AG09319 (cell line): Measurements from ENCODE around the gene TSHB.

Source experiments
- DNase-seq: peaks from one replicate; pipeline ENCODE4 v3.0.0-alpha.2; 2010; ENCODE audit warnings: low read depth; ENCODE audit errors: extremely low read depth
- TF ChIP-seq, protein P1 (sequence below): IDR thresholded peaks from 2 replicates; pipeline ENCODE4 v1.5.1; 2011; ENCODE audit warnings: low read depth, mild to moderate bottlenecking, inconsistent platforms, low read length, moderate library complexity

The TSHB gene

DNA sequence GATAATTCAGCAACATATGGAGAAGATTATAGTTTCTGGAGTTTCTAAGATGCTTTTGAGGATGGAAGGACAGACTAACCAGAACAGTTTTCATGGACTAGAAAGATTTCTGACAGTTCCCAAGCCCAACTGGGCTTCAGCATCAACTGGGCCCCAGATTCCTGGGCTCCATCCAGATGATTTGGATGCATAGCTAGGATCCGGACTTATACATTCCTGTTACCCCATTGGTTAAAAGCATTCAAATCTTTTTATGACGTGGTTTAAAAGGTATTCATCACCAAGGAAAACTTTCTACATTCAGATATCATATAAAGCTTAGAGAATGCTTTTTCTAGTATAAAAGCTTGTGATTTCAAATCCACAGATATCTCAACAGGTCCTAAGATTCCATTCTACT is 29.7 kb downstream of the TSHB start:
- no peak for DNase-seq
- TF ChIP-seq, protein P1, sequence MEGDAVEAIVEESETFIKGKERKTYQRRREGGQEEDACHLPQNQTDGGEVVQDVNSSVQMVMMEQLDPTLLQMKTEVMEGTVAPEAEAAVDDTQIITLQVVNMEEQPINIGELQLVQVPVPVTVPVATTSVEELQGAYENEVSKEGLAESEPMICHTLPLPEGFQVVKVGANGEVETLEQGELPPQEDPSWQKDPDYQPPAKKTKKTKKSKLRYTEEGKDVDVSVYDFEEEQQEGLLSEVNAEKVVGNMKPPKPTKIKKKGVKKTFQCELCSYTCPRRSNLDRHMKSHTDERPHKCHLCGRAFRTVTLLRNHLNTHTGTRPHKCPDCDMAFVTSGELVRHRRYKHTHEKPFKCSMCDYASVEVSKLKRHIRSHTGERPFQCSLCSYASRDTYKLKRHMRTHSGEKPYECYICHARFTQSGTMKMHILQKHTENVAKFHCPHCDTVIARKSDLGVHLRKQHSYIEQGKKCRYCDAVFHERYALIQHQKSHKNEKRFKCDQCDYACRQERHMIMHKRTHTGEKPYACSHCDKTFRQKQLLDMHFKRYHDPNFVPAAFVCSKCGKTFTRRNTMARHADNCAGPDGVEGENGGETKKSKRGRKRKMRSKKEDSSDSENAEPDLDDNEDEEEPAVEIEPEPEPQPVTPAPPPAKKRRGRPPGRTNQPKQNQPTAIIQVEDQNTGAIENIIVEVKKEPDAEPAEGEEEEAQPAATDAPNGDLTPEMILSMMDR: no peak

DNA sequence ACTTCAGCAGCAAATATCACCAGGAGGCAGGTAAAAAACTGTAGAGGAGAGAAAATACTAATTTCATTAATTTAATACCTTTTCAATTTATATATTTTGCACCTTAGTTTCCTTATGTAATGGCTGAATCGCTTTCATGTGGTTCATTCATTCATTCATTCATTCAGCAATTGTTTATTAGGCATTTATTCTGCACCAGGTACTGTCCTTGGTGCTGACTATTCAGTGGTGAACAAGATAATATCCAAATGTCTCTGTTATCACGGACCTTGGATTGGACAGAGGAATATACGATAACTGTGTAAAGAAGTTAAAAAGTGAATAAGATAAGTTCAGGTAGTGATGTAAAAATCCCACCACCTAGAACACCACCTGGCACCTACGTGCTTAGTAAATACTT is 30.9 kb downstream of the TSHB start:
- TF ChIP-seq, protein P1: no peak
- no peak for DNase-seq

DNA sequence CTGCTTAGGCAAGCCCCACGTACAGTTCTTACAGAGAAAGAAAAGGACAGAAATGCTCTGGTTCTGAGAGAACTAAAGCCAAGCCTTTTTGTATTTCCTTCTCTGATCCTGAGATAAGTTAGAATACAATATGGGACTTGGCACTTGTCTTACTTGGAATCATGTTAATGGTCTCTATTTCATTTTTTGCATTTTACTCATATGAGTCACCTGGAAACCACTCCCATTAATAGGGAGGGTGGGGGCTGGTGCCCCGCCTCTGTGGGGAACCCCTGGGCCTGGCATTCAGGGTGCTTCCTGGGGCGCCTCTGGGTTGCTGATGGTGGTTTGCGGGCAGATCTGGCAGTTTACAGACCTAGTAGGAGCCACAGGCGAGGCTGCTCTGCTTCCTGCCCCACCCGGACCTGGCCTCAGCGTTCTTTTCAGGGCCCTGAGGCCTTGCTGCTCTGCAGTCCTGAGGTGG is 32.9 kb downstream of the TSHB start:
- no peak for DNase-seq
- TF ChIP-seq, protein P1: no peak

DNA sequence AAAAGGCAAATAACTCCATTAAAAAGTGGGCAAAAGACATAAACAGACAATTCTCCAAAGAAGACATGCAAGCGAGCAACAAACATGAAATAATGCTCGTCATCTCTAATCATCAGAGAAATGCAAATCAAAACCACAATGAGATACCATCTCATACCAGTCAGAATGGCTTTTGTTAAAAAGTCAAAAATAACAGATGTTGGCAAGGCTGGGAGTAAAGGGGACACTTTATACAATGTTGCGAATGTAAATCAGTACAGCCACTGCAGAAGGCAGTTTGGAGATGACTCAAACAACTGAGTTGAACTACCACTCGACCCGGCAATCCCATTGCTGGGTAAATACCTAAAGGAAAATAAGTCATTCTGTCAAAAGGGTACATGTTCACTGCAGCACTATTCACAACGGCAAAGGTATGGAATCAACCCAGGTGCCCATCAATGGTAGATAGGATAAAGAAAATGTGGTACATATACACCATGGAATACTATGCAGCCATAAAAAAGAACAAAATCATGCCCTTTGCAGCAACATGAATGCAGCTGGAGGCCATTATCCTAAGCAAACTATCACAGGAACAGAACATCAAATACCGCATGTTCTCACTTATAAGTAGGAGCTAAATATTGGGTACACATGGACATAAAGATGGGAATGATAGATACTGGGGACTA is 33.7 kb downstream of the TSHB start:
- TF ChIP-seq, protein P1: no peak
- DNase-seq: no peak

DNA sequence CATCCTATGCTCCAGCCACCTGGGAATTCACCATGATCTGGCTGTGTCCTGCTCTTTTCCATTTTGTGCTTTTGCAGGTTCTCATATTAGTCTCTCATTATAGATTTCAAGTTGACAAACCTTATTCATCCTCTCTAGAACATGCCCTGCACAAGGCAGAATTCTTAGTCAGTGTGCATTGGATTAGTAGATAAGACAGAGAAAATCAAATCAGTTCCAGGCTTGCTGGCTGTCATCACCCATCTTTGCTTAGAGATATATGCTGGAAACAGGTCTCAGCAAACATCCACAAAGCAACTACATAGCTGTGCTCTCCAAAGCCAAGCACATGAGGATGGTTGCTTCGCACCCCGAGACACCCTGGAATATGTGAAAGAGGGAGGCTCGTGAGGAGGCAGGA is 34.8 kb downstream of the TSHB start:
- TF ChIP-seq, protein P1: no peak
- no peak for DNase-seq

DNA sequence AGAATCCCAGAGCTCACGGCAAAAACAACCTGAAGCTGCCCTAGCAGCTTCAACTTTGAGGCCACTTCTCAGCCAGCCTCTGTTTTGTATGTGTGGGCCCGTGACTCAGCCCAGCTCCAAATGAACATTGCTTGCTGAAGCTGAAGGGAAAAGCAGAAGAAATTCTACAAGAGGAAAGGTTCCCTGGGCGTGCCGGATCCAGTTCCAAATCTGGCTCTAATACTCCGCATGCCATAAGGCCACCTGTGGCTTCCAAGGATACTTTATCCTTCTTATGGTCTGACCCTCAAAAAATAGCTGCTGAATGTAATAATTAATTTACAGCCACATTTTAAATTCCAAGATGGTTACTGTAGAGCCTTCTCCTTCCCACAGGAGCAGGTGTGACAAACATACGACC is 35.4 kb downstream of the TSHB start:
- DNase-seq: no peak
- TF ChIP-seq, protein P1: no peak

DNA sequence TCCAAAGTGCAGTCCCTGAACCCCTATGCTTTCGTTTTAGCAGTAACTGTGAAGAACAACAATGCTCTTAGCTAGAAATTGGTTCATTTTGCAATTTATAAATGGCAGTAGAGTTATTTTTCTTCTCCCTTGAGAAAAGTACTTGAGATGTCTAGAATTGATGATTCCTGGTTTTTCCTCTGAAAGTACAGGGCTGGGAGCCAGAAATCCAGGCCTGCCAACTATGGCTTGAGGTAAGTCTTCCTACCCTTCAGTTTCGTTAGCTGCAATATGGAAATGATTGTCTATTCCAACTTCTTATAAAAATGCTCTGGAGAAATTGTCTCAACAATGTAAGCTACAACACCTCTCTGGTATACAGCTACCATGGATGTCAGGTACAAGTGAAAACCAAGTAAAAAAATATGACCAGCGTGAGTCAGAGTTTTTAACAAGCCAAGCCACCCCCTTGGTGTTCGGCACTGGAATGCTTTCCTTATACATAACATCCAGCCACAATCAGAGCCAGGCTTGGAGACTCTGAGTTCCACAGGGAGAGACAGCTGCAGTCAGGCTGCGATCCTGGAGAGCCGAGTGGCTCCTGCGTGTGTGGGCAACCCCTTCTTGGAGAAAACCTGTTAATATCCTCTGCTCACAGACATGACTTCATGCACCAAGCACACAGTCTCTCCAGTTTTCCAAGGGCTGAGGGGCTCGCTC is 37.7 kb downstream of the TSHB start:
- TF ChIP-seq, protein P1: no peak
- DNase-seq: no peak
